Lung (tissue), 16 donors: Measurements from ENCODE around the gene C19orf44. TPM values are rescaled to one million over a fixed set of nuclear protein-coding genes. Genes with fewer than 3 reads are reported as not detected.
"Not testable (repeated sequence)": the region's sequence is repeated elsewhere in the genome, so short reads cannot be mapped to it uniquely, and the experiment has no call there.

Experiments used
- ATAC-seq: fragments of 200-7000 bp; cut with Tn5 transposase; one replicate; pipeline ENCODE4 v1.9.1; 2020; ENCODE audit warnings: moderate number of reproducible peaks; ENCODE audit not compliant: insufficient read depth, low FRiP score
- DNase-seq, 3 donors: peaks; one replicate each; pipeline ENCODE4 v3.0.0-alpha.2; 2013 to 2017
- H3K27ac ChIP-seq, 2 donors: one replicate each; pipeline ENCODE4 v1.5.1; 2013; ENCODE audit warnings: mild to moderate bottlenecking in 2 of 2, moderate library complexity in 2 of 2, control low read depth in 1 of 2, inconsistent platforms in 1 of 2, low read depth in 1 of 2, low read length in 1 of 2
- H3K27me3 ChIP-seq, 3 donors: one replicate each; pipeline ENCODE4 v1.5.1; 2013; ENCODE audit warnings: low read length in 2 of 3; ENCODE audit not compliant: control insufficient read depth in 3 of 3, insufficient read depth in 3 of 3
- H3K36me3 ChIP-seq, 4 donors: one replicate each; pipeline ENCODE4 v1.5.1; 2013; ENCODE audit warnings: low read length in 4 of 4, mild to moderate bottlenecking in 1 of 4, moderate library complexity in 1 of 4; ENCODE audit not compliant: control insufficient read depth in 4 of 4, insufficient read depth in 4 of 4
- H3K4me1 ChIP-seq, 5 donors: one replicate each; pipeline ENCODE4 v1.5.1; 2013; ENCODE audit warnings: low read length in 5 of 5, mild to moderate bottlenecking in 2 of 5, moderate library complexity in 1 of 5; ENCODE audit not compliant: control insufficient read depth in 5 of 5, insufficient read depth in 5 of 5
- H3K4me3 ChIP-seq: one replicate; pipeline ENCODE4 v1.5.1; 2013; ENCODE audit warnings: mild to moderate bottlenecking, control low read depth, moderate library complexity
- H3K9ac ChIP-seq, 2 donors: one replicate each; pipeline ENCODE4 v1.5.1; 2013; ENCODE audit warnings: low read length in 2 of 2, control low read depth in 1 of 2; ENCODE audit not compliant: insufficient read depth in 1 of 2
- H3K9me3 ChIP-seq, 4 donors: one replicate each; pipeline ENCODE4 v1.5.1; 2013; ENCODE audit warnings: low read length in 3 of 4, mild to moderate bottlenecking in 1 of 4, moderate library complexity in 1 of 4; ENCODE audit not compliant: control insufficient read depth in 4 of 4, insufficient read depth in 3 of 4
- CTCF ChIP-seq: IDR thresholded peaks from 2 replicates; pipeline ENCODE4 v1.5.1; 2012; ENCODE audit warnings: mild to moderate bottlenecking; ENCODE audit errors: control extremely low read depth, extremely low read depth
- WGBS, 2 donors: extraction: QIAGEN DNeasy Blood & Tissue Kit; methylation state at CpG; one replicate each; pipeline ENCODE4 v1.1.7; 2013; 5-methylcytosine and 5-hydroxymethylcytosine counted together
- long read RNA-seq, 5 donors: transcript quantifications; one replicate each; lab custom pipeline, GENCODE V29; 2026
- polyA plus RNA-seq, 2 donors: library from polyadenylated mRNA; stranded (reverse); fragments of 200-250 nt; gene quantifications; one replicate each; pipeline ENCODE4 v1.2.1, GENCODE V29; 2013
- total RNA-seq, 2 donors: library from RNA; depleted of rRNA in 1 of 2; stranded (reverse); fragments of >200 nt in 1 of 2; gene quantifications; one replicate each; pipeline ENCODE4 v1.2.1, GENCODE V29; 2014 to 2021
- donor health status: control.
- donor health status: control.
- donor health status: Bipolar disorder and iron deficiency.
- donor health status: healthy.
- donor health status: DM: yes; HTN: yes; CAD: no.

The C19orf44 gene
- total RNA-seq (1 to 10 TPM; 5.2 to 9.4 TPM), polyA plus RNA-seq (1 to 10 TPM; 3.1 to 4.0 TPM)
- long read RNA-seq, donor 1, result 0 reads
- long read RNA-seq, donor 2, partial matches to known transcripts, result 10 of 10 reads
- long read RNA-seq, donor 2, other reads (novel, unspliced or antisense), result 0 of 10 reads
- long read RNA-seq, donor 3, partial matches to known transcripts, result 6 of 7 reads
- long read RNA-seq, donor 3, other reads (novel, unspliced or antisense), result 0 of 7 reads
- long read RNA-seq, donor 4, partial matches to known transcripts, result 13 of 18 reads
- long read RNA-seq, donor 4, other reads (novel, unspliced or antisense), result 5 of 18 reads
- long read RNA-seq, donor 5, partial matches to known transcripts, result 5 of 5 reads
- long read RNA-seq, donor 5, other reads (novel, unspliced or antisense), result 0 of 5 reads

DNA sequence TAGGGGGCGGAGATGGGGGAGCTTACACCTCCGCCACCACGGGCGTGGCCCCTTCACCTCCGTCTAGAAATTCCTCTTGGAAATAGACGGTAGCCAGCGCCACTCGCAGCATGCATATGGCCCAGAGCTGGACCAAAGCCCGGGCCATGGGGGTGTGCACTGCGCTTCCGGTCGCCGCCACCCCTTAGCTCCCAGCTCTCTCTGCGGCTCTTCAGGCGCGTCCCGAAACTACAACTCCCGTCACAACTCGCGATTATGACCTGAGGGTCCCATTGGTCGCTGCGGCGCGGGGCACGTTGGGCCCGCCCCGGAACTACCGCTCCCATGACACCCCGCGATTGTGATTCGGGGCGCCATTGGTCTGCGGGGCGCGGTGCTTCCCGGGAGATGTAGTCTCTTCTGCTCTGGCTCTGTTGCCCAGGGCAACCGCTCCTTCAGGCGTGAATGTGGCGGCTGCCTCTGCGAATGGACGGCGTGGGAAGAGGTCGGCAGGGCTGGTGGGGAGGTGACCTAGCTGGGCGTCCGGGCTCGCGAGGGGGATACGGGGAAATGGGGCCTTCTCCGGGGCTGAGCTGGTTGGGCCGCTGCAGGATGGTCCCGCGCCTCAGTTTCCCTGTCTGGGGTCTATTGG, at the start of gene C19orf44, which contains the start of gene CALR3:
TSS of gene C19orf44 (plus strand) at position 413 of the 631 bp plus-strand sequence. CDS start 4,399 bp downstream, outside the sequence.
TSS of gene CALR3 (minus strand) at position 186 of the 631 bp plus-strand sequence. CDS start at position 148, 38 bp downstream.
- DNase-seq, result peak; percentile 99 to 100 (median 99)
- peak within 1 kb of the TSS; percentile 50 to 67 for H3K9ac ChIP-seq
- TF ChIP-seq CTCF, result no peak
- H3K27me3 ChIP-seq, result no peaks in the 10 kb centered on the region
- peak within 1 kb of the TSS; percentile 80 to 82 for H3K27ac ChIP-seq
- WGBS, 2 donors, result 0 to 1% methylated on average over 51 to 52 of the region's 52 CpGs
- peak within 1 kb of the TSS; percentile 87 for H3K4me3 ChIP-seq
- ATAC-seq, result peak; percentile 100
- no peaks in the 10 kb centered on the region for H3K9me3 ChIP-seq
- peaks cover 0 to 4% (median under 1%) of the 10 kb centered on the region in 4 donors for H3K36me3 ChIP-seq
- H3K4me1 ChIP-seq, result peaks cover 0 to 5% (median 4%) of the 10 kb centered on the region in 5 donors

GRCh38 chr19:16446724-16447368, 49.3 kb upstream of the C19orf44 start:
- peak overlapping the region in 1 of 2 donors; percentile 59 for H3K9ac ChIP-seq

DNA sequence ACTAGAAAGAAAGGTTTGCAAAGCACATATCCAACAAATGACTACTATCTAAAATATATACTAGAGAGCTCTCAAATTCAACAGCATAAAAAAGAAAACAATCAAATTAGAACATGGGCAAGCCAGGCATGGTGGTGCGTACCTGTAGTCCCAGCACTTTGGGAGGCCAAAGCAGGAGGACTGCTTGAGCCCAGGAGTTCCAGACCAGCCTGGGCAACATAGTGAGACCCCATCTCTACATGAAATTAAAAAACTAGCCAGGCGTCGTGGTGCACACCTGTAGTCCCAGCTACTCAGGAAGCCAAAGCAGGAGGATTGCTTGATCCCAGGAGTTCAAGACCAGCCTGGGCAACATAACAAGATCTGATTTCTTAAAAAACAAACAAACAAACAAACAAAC, 47.3 kb upstream of the C19orf44 start:
- H3K9me3 ChIP-seq, H3K27ac ChIP-seq, H3K4me3 ChIP-seq, DNase-seq, H3K9ac ChIP-seq, H3K27me3 ChIP-seq, H3K36me3 ChIP-seq, ATAC-seq: not testable (repeated sequence)
- peaks cover 4 to 23% (median 18%) of the 10 kb centered on the region in 5 donors for H3K4me1 ChIP-seq
- 92 to 95% methylated on average over 3 of the region's 3 CpGs for WGBS, 2 donors

More at GRCh38 chr19:16446724-16447368, 49.3 kb upstream of the C19orf44 start:
- peak overlapping the region; percentile 37 to 74 for H3K27ac ChIP-seq
- H3K27me3 ChIP-seq, result no peaks in the 10 kb centered on the region
- H3K9me3 ChIP-seq, result no peaks in the 10 kb centered on the region
- peak; percentile 88 to 94 (median 93) for DNase-seq
- WGBS, 2 donors, result 19 to 20% methylated on average over 9 of the region's 9 CpGs
- H3K4me1 ChIP-seq, result peaks cover 5 to 30% (median 23%) of the 10 kb centered on the region in 5 donors
- no peak overlapping the region for H3K4me3 ChIP-seq
- ATAC-seq, result peak; percentile 85
- peaks cover 0 to 2% (median 0%) of the 10 kb centered on the region in 4 donors for H3K36me3 ChIP-seq
- TF ChIP-seq CTCF, result no peak
